K562 (cell line): Measurements from ENCODE around the gene FBXO17.
A peak's percentile ranks its signal among the peaks of the same experiment; 100 is the strongest.

Experiments
- IFI16 ChIP-seq: fragments of 250-450 bp; sonication (Bioruptor Pico); IDR thresholded peaks from 2 replicates; pipeline ENCODE4 v2.1.2; 2022; ENCODE audit warnings: mild to moderate bottlenecking, inconsistent platforms
- JUN ChIP-seq, 2 experiments: sonication (generic) in 1 of 2; formaldehyde crosslinking in 1 of 2; IDR thresholded peaks; 2 replicates each; pipeline versions ENCODE4 v1.6.1 to v1.8.0; 2012 to 2022; ENCODE audit warnings: borderline replicate concordance in 2 of 2, mild to moderate bottlenecking in 2 of 2, improper control_type of control experiment in 1 of 2, low read depth in 1 of 2, low read length in 1 of 2, missing genetic modification reagents in 1 of 2
- JUND ChIP-seq, 2 experiments: IDR thresholded peaks; 2 replicates in 1 of 2; 3 replicates in 1 of 2; pipeline ENCODE4 v1.6.1; 2011; ENCODE audit warnings: borderline replicate concordance in 2 of 2, low read depth in 2 of 2, low read length in 2 of 2, improper control_type of control experiment in 1 of 2, missing biosample characterization in 1 of 2, missing genetic modification characterization in 1 of 2, missing genetic modification reagents in 1 of 2
- POLR2A ChIP-seq: fragments of 450-650 bp; conservative IDR thresholded peaks from 2 replicates; pipeline ENCODE4 v1.6.1; 2016
- SP1 ChIP-seq: sonication (generic); formaldehyde crosslinking; IDR thresholded peaks from 2 replicates; pipeline ENCODE4 v1.8.1; 2022; ENCODE audit warnings: mild to moderate bottlenecking, missing genetic modification reagents
- YBX1 ChIP-seq: fragments of 450-650 bp; IDR thresholded peaks from 2 replicates; pipeline ENCODE4 v1.7.1; 2016; ENCODE audit warnings: mild to moderate bottlenecking
- ZNF121 ChIP-seq: sonication (generic); formaldehyde crosslinking; conservative IDR thresholded peaks from 2 replicates; pipeline ENCODE4 v1.8.0; 2022; ENCODE audit warnings: missing genetic modification reagents
- ZNF239 ChIP-seq: fragments of 250-450 bp; sonication (Bioruptor Pico); IDR thresholded peaks from 2 replicates; pipeline ENCODE4 v1.4.0; 2020; ENCODE audit warnings: mild to moderate bottlenecking
- TF ChIP-seq, protein P1 (sequence below): fragments of 450-650 bp; IDR thresholded peaks from 2 replicates; pipeline ENCODE4 v1.6.1; 2016; ENCODE audit warnings: low read depth, mild to moderate bottlenecking, moderate library complexity
- TF ChIP-seq, protein P2 (sequence below): fragments of 200-600 bp; sonication (generic); IDR thresholded peaks from one replicate; pipeline ENCODE4 v1.6.1; 2012; ENCODE audit warnings: mild to moderate bottlenecking, low read depth, low read length, inconsistent platforms

DNA sequence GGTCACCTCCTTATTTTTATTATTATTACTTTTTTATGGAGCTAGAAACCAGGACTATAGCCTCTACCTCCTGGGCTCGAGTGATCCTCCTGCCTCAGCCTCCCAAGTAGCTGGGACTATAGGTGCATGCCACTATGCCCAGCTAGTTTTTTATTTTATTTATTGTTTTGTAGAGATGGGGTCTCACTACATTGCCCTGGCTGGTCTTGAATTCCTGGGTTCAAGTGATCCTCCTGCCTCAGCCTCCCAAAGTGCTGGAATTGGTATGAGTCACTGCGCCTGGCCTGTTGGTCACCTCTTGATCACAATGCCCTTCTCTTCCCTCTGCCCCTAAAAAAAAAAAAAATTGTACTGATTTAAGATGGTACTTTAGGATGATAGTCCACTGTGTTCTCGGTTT is 24.4 kb downstream of the FBXO17 start:
- no peak for TF ChIP-seq JUN (IDR thresholded peaks at IDR 0.05; ENCODE audit: borderline replicate concordance, low read depth, low read length)
- no peak for TF ChIP-seq JUN (CRISPR knock-in tag; IDR thresholded peaks at IDR 0.05; ENCODE audit: borderline replicate concordance)
- peak; percentile 89 for TF ChIP-seq ZNF121
- no peak for TF ChIP-seq ZNF239 (CRISPR knock-in tag)
- TF ChIP-seq JUND (IDR thresholded peaks at IDR 0.05; ENCODE audit: borderline replicate concordance, low read depth, low read length): no peak
- TF ChIP-seq JUND (tag; IDR thresholded peaks at IDR 0.05; ENCODE audit: borderline replicate concordance, low read depth, low read length): no peak
- no peak for TF ChIP-seq SP1 (CRISPR knock-in tag)
- TF ChIP-seq, protein P1, sequence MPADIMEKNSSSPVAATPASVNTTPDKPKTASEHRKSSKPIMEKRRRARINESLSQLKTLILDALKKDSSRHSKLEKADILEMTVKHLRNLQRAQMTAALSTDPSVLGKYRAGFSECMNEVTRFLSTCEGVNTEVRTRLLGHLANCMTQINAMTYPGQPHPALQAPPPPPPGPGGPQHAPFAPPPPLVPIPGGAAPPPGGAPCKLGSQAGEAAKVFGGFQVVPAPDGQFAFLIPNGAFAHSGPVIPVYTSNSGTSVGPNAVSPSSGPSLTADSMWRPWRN: no peak
- no peak for TF ChIP-seq IFI16
- TF ChIP-seq, protein P2, sequence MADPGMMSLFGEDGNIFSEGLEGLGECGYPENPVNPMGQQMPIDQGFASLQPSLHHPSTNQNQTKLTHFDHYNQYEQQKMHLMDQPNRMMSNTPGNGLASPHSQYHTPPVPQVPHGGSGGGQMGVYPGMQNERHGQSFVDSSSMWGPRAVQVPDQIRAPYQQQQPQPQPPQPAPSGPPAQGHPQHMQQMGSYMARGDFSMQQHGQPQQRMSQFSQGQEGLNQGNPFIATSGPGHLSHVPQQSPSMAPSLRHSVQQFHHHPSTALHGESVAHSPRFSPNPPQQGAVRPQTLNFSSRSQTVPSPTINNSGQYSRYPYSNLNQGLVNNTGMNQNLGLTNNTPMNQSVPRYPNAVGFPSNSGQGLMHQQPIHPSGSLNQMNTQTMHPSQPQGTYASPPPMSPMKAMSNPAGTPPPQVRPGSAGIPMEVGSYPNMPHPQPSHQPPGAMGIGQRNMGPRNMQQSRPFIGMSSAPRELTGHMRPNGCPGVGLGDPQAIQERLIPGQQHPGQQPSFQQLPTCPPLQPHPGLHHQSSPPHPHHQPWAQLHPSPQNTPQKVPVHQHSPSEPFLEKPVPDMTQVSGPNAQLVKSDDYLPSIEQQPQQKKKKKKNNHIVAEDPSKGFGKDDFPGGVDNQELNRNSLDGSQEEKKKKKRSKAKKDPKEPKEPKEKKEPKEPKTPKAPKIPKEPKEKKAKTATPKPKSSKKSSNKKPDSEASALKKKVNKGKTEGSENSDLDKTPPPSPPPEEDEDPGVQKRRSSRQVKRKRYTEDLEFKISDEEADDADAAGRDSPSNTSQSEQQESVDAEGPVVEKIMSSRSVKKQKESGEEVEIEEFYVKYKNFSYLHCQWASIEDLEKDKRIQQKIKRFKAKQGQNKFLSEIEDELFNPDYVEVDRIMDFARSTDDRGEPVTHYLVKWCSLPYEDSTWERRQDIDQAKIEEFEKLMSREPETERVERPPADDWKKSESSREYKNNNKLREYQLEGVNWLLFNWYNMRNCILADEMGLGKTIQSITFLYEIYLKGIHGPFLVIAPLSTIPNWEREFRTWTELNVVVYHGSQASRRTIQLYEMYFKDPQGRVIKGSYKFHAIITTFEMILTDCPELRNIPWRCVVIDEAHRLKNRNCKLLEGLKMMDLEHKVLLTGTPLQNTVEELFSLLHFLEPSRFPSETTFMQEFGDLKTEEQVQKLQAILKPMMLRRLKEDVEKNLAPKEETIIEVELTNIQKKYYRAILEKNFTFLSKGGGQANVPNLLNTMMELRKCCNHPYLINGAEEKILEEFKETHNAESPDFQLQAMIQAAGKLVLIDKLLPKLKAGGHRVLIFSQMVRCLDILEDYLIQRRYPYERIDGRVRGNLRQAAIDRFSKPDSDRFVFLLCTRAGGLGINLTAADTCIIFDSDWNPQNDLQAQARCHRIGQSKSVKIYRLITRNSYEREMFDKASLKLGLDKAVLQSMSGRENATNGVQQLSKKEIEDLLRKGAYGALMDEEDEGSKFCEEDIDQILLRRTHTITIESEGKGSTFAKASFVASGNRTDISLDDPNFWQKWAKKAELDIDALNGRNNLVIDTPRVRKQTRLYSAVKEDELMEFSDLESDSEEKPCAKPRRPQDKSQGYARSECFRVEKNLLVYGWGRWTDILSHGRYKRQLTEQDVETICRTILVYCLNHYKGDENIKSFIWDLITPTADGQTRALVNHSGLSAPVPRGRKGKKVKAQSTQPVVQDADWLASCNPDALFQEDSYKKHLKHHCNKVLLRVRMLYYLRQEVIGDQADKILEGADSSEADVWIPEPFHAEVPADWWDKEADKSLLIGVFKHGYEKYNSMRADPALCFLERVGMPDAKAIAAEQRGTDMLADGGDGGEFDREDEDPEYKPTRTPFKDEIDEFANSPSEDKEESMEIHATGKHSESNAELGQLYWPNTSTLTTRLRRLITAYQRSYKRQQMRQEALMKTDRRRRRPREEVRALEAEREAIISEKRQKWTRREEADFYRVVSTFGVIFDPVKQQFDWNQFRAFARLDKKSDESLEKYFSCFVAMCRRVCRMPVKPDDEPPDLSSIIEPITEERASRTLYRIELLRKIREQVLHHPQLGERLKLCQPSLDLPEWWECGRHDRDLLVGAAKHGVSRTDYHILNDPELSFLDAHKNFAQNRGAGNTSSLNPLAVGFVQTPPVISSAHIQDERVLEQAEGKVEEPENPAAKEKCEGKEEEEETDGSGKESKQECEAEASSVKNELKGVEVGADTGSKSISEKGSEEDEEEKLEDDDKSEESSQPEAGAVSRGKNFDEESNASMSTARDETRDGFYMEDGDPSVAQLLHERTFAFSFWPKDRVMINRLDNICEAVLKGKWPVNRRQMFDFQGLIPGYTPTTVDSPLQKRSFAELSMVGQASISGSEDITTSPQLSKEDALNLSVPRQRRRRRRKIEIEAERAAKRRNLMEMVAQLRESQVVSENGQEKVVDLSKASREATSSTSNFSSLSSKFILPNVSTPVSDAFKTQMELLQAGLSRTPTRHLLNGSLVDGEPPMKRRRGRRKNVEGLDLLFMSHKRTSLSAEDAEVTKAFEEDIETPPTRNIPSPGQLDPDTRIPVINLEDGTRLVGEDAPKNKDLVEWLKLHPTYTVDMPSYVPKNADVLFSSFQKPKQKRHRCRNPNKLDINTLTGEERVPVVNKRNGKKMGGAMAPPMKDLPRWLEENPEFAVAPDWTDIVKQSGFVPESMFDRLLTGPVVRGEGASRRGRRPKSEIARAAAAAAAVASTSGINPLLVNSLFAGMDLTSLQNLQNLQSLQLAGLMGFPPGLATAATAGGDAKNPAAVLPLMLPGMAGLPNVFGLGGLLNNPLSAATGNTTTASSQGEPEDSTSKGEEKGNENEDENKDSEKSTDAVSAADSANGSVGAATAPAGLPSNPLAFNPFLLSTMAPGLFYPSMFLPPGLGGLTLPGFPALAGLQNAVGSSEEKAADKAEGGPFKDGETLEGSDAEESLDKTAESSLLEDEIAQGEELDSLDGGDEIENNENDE: no peak
- no peak for TF ChIP-seq YBX1
- no peak for TF ChIP-seq POLR2A
